PC-3 (cell line): ENCODE data around the gene NOP56.

Experiments used
- CTCF ChIP-seq: fragments of 300-600 bp; sonication (generic); conservative IDR thresholded peaks from 2 replicates; pipeline ENCODE4 v1.5.1; 2017; ENCODE audit warnings: antibody characterized with exemption, low read depth, mild to moderate bottlenecking, low read length
- EZH2 ChIP-seq: fragments of 300-600 bp; sonication (generic); IDR thresholded peaks from one replicate; pipeline ENCODE4 v1.6.1; 2017; ENCODE audit warnings: antibody characterized with exemption, mild to moderate bottlenecking, low read length; ENCODE audit not compliant: unreplicated experiment

- no peak for TF ChIP-seq CTCF
- no peak for TF ChIP-seq EZH2
Measured at GRCh38 chr20:2691127-2691526, 38.7 kb downstream of the NOP56 start.
